Posterior vena cava (tissue), 2 donors: ENCODE data around the gene TXNL4B. TPM values are rescaled to one million over a fixed set of nuclear protein-coding genes. Genes with fewer than 3 reads are reported as not detected.

Source experiments
- DNase-seq: peaks from one replicate; pipeline ENCODE4 v3.0.0-alpha.2; 2020; ENCODE audit warnings: low spot score
- intact Hi-C, 2 donors: fragments of 100-400 bp; cut with DNase I; formaldehyde crosslinking; loops; one replicate each; pipeline versions ENCODE4 v1.14.1 to v1.14.2; 2022 to 2023
- long read RNA-seq, 2 donors: library from polyadenylated mRNA; unstranded; transcript quantifications; one replicate each; pipeline ENCODE4 v2.0.0, GENCODE V29; 2020 to 2021
- total RNA-seq, 2 donors: library from RNA; stranded (reverse); fragmentation: NEBNext Ultra II Directional; extraction: Animal tissue kit (Norgen Biotek cat#: 25700); gene quantifications; one replicate each; pipeline ENCODE4 v1.2.1, GENCODE V29; 2021
- donor health status: DM: yes; HTN: yes; CAD: no.
- donor health status: DM: yes; HTN: yes; CAD: no.

TXNL4B gene
- 10 to 100 TPM in 1 of 2 donors, 1 to 10 TPM in 1; 7.5 to 10.3 TPM for total RNA-seq
- long read RNA-seq, donor 1, partial matches to known transcripts: 0 of 2 reads
- long read RNA-seq, donor 1, other reads (novel, unspliced or antisense): 0 of 2 reads
- long read RNA-seq, donor 2, transcript TXNL4B-201 (4 exons, 2,556 nt): major isoform, 12 of 16 reads
- long read RNA-seq, donor 2, partial matches to known transcripts: 0 of 16 reads
- long read RNA-seq, donor 2, other reads (novel, unspliced or antisense): 2 of 16 reads

DNA sequence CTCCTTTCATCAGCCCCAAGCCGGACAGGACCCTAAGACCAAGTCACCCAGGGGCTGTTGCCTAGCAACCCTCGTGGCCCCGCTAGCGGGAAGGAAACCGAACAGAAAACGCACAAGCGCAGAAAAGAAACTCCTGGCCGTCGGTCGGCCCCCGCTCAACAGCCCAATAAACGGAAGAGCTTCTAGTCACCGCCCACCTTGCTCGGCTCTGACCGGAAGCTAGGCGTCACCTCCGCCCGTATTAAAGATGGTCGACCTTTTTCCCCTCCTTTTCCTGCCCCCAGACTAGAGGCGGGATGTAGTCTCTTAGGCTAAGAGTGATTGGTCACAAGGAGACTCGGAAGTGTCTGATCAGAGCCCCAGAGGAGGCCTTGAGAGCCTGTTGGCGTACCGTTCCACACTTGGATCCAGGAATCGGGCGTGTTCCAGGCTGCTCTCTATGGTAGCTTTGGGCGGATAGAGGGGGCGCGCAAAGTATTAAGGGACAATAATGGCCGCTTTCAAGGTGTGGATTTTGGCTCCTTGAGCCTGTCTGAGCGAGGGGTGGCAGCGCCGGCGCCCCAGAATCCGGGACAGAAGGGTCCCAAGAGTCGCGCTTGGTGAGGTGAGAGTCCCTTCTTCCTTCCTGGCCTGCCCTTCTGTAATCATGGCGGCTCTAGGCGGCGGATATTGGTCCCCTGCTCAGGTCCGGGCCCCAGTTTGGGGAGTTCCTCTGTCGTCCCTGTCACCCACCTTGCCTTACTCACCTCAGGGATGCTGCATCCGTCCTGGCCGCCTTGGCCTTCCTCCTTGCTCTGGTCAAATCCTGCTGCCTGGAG is at the start of gene TXNL4B, which contains the start of gene DHX38:
TSS of gene TXNL4B (minus strand) at position 173 of the 818 bp plus-strand sequence. CDS start 2,871 bp downstream, outside the sequence.
TSS of gene DHX38 (plus strand) at position 400 of the 818 bp plus-strand sequence. CDS start 2,311 bp downstream, outside the sequence.
- intact Hi-C loops: no loop called here
- DNase-seq: peak; percentile 97

DNA sequence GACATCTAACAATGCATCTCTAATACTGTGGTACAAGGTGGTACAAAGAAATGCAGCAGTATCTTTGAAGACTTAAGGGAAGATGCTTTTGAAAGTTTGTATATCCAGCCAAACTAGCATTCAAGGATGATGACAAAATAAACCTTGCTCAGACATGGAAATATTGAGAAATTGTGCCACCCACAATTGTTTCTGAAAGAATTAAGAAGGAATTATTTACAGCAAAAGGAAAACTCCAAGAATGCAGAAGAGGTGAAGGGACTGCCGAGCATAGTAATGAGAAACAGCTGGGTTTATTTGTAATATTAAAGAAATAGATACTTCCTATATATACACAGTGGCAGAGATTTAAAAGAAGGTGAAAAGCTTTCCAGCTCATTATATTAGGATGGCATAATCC is 49.1 kb upstream of the TXNL4B start:
- intact Hi-C loops: no loop called here
- no peak for DNase-seq

GRCh38 chr16:72139908-72140307 is 46.5 kb upstream of the TXNL4B start:
- DNase-seq: no peak
- intact Hi-C loops: no loop called here

GRCh38 chr16:72138064-72138572 is 44.7 kb upstream of the TXNL4B start:
- no peak for DNase-seq
- intact Hi-C loops: no loop called here

- DNase-seq: no peak
- intact Hi-C loops: no loop called here
These were observed 44.1 kb upstream of the TXNL4B start for GRCh38 chr16:72137380-72138063.

GRCh38 chr16:72134507-72134906 is 41.1 kb upstream of the TXNL4B start:
- DNase-seq: no peak
- intact Hi-C loops: no loop called here

- no peak for DNase-seq
- intact Hi-C loops: no loop called here
These were observed 39.3 kb upstream of the TXNL4B start for GRCh38 chr16:72132726-72133125.

- no peak for DNase-seq
- intact Hi-C loops: no loop called here
These were observed 37.6 kb upstream of the TXNL4B start for GRCh38 chr16:72131036-72131435.

- intact Hi-C loops: loop anchor here in 1 of 2 donors (10.0 kb wide), 1 partner anchor 335 kb away; no protein-coding TSS in a partner anchor
- no peak for DNase-seq
These were observed 36.7 kb upstream of the TXNL4B start for GRCh38 chr16:72129976-72130656.

- no peak for DNase-seq
- intact Hi-C loops: loop anchor here in 1 of 2 donors (10.0 kb wide), 1 partner anchor 336 kb away; no protein-coding TSS in a partner anchor
These were observed 35.3 kb upstream of the TXNL4B start for GRCh38 chr16:72128701-72129100.

DNA sequence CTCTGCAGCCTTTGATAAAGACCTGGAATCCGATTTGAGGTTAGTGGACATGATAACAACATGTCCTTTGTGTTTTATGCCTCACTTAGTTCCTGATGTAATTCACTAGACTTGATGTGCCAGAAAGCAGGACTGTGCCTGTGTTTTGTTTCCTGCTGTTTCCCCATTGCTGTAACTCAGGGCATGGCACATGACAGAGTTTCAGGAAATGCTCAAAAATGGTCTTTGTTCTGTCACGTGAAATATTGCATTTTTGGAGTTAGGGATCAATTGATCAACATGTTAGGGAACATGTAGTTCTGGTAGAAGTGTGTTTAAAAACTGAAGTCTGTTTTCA is 33.0 kb upstream of the TXNL4B start:
- DNase-seq: no peak
- intact Hi-C loops: loop anchor here in 1 of 2 donors (10.0 kb wide), 1 partner anchor 338 kb away; no protein-coding TSS in a partner anchor

- no peak for DNase-seq
- intact Hi-C loops: loop anchor here in 1 of 2 donors (10.0 kb wide), 1 partner anchor 339 kb away; no protein-coding TSS in a partner anchor
These were observed 32.4 kb upstream of the TXNL4B start for GRCh38 chr16:72125635-72126428.

- DNase-seq: peak; percentile 92
- intact Hi-C loops: loop anchor here in 1 of 2 donors (10.0 kb wide), 1 partner anchor 340 kb away; no protein-coding TSS in a partner anchor
These were observed 31.6 kb upstream of the TXNL4B start for GRCh38 chr16:72124761-72125634.

DNA sequence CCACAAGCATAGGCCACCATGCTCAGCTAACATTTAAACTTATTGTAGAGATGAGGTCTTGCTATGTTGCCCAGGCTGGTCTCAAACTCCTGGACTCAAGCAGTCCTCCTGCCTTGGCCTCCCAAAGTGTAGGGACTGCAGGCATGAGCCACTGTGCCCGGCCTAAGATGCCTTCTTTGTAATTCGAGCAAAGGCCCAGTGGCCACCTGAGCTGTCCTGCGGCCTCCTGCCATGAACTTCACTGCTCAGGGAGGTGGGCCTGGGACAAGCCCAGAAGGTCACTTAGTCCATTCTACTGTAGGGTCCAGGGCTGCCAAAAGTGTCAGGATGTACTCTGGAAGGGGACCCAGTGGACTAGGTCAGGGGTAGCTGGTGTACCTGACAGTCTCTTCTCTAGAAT is 30.7 kb upstream of the TXNL4B start:
- intact Hi-C loops: loop anchor here in 1 of 2 donors (10.0 kb wide), 1 partner anchor 341 kb away; no protein-coding TSS in a partner anchor
- DNase-seq: no peak

- DNase-seq: no peak
- intact Hi-C loops: loop anchor here in 1 of 2 donors (10.0 kb wide), 1 partner anchor 341 kb away; no protein-coding TSS in a partner anchor
These were observed 30.0 kb upstream of the TXNL4B start for GRCh38 chr16:72123426-72123825.

- intact Hi-C loops: loop anchor here in 1 of 2 donors (10.0 kb wide), 1 partner anchor 342 kb away; no protein-coding TSS in a partner anchor
- no peak for DNase-seq
These were observed 29.5 kb upstream of the TXNL4B start for GRCh38 chr16:72122916-72123315.

DNA sequence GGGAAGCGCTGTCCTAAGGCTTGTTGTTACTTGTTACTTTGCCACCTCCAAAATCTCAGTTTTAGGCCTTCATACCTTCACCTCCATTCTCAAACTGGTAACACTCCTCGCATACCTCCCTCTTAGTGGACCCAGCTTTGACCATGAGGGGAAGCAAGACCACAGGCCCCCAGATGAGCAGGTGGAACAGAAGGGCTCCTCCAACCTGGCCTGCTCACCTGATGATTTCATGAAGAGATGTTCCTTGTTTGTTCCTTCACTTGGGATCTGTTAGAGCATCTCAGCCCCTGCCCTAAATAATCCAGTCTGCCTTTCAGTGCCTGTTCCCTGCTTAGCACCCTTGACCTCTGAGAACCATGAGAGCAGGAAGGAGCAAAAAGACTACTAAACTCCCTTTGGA is 28.9 kb upstream of the TXNL4B start:
- intact Hi-C loops: loop anchor here in 1 of 2 donors (10.0 kb wide), 1 partner anchor 342 kb away; no protein-coding TSS in a partner anchor
- DNase-seq: no peak
